ENCODE data around the gene BRSK2.

Gene BRSK2

GRCh38 chr11:1468473-1469066 lies 78.8 kb downstream of the BRSK2 start:
- no peak for DNase-seq (ENCODE audit: low read depth in 2 of 2)

GRCh38 chr11:1469287-1469910 lies 79.7 kb downstream of the BRSK2 start:
- DNase-seq (ENCODE audit: low read depth in 2 of 2) = no peak

- no peak for DNase-seq (ENCODE audit: low read depth in 2 of 2)
These were observed 80.4 kb downstream of the BRSK2 start for GRCh38 chr11:1469911-1470680.

- DNase-seq (ENCODE audit: low read depth in 2 of 2) = no peak
These were observed 81.2 kb downstream of the BRSK2 start for GRCh38 chr11:1470681-1471611.

GRCh38 chr11:1471736-1472135 lies 82.0 kb downstream of the BRSK2 start:
- no peak for DNase-seq (ENCODE audit: low read depth in 2 of 2)

GRCh38 chr11:1472180-1473005 lies 82.7 kb downstream of the BRSK2 start:
- no peak for DNase-seq (ENCODE audit: low read depth in 2 of 2)

- DNase-seq (ENCODE audit: low read depth in 2 of 2) = no peak
These were observed 83.4 kb downstream of the BRSK2 start for GRCh38 chr11:1473011-1473628.

GRCh38 chr11:1473786-1474185 lies 84.1 kb downstream of the BRSK2 start:
- no peak for DNase-seq (ENCODE audit: low read depth in 2 of 2)

GRCh38 chr11:1475841-1476240 lies 86.1 kb downstream of the BRSK2 start:
- no peak for DNase-seq (ENCODE audit: low read depth in 2 of 2)

- DNase-seq (ENCODE audit: low read depth in 2 of 2) = no peak
These were observed 87.4 kb downstream of the BRSK2 start for GRCh38 chr11:1476940-1477736.

GRCh38 chr11:1478011-1478410 lies 88.3 kb downstream of the BRSK2 start:
- no peak for DNase-seq (ENCODE audit: low read depth in 2 of 2)

- no peak for DNase-seq (ENCODE audit: low read depth in 2 of 2)
These were observed 88.8 kb downstream of the BRSK2 start for GRCh38 chr11:1478544-1478943.

GRCh38 chr11:1479006-1479677 lies 89.4 kb downstream of the BRSK2 start:
- no peak for DNase-seq (ENCODE audit: low read depth in 2 of 2)

GRCh38 chr11:1479678-1480118 lies 90.0 kb downstream of the BRSK2 start:
- no peak for DNase-seq (ENCODE audit: low read depth in 2 of 2)

GRCh38 chr11:1480191-1480554 lies 90.4 kb downstream of the BRSK2 start:
- no peak for DNase-seq (ENCODE audit: low read depth in 2 of 2)

GRCh38 chr11:1480555-1481482 lies 91.1 kb downstream of the BRSK2 start:
- DNase-seq (ENCODE audit: low read depth in 2 of 2) = no peak

- no peak for DNase-seq (ENCODE audit: low read depth in 2 of 2)
These were observed 91.7 kb downstream of the BRSK2 start for GRCh38 chr11:1481483-1481825.

- DNase-seq (ENCODE audit: low read depth in 2 of 2) = no peak
These were observed 92.2 kb downstream of the BRSK2 start for GRCh38 chr11:1481861-1482441.
